ENCODE measurements around the gene ENC1.

Gene ENC1

DNA sequence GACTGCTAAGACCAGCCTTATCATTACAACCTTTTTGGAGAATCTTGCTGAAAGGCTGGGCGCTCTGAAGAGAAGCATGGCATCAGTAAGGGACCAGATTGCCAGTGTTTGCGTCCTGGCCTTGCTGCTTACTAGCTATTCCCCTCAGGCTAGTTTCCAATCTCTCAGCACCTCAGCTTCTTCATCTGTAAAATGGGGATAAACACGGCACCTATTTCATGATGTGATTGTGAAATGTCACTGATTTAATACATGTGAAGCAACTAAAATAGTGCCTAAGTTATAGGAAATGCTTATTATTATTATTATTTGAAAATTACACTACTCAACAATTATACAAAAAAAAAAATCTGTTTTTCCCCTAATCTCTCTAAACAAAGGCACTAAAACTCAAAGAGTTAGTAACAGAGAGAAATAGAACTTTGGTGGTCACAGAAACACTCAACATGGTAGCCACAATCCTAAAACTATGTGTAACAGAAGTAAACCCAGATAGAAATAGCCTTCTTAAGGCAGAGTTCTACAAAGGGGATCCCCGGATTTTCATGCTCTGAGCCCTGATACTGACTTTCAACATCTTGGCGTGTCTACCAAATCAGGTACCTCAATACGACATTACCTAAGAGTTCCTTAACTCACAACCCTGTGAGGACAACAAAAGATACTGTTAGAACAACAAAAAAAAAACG, 62.0 kb downstream of the ENC1 start:
- no peaks in the 10 kb centered on the region for H3K9me3 ChIP-seq (ENCODE audit: insufficient read depth, low read length, severe bottlenecking)
- TF ChIP-seq, protein P1, sequence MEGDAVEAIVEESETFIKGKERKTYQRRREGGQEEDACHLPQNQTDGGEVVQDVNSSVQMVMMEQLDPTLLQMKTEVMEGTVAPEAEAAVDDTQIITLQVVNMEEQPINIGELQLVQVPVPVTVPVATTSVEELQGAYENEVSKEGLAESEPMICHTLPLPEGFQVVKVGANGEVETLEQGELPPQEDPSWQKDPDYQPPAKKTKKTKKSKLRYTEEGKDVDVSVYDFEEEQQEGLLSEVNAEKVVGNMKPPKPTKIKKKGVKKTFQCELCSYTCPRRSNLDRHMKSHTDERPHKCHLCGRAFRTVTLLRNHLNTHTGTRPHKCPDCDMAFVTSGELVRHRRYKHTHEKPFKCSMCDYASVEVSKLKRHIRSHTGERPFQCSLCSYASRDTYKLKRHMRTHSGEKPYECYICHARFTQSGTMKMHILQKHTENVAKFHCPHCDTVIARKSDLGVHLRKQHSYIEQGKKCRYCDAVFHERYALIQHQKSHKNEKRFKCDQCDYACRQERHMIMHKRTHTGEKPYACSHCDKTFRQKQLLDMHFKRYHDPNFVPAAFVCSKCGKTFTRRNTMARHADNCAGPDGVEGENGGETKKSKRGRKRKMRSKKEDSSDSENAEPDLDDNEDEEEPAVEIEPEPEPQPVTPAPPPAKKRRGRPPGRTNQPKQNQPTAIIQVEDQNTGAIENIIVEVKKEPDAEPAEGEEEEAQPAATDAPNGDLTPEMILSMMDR (IDR thresholded peaks at IDR 0.05; ENCODE audit: borderline replicate concordance, extremely low read depth, low read length, poor library complexity, severe bottlenecking): no peak
- no peak for TF ChIP-seq EZH2 (IDR thresholded peaks at IDR 0.05; ENCODE audit: borderline replicate concordance, low read depth, low read length, severe bottlenecking)
- H3K9ac ChIP-seq (ENCODE audit: low read depth, low read length): no peak overlapping the region
- H3K4me2 ChIP-seq (ENCODE audit: insufficient read depth, low read length): no peak overlapping the region
- H3K79me2 ChIP-seq (ENCODE audit: insufficient read depth, low read length): no peaks in the 10 kb centered on the region
- H3K27ac ChIP-seq (ENCODE audit: low read length): no peak overlapping the region
- no peak overlapping the region for H2AFZ ChIP-seq (ENCODE audit: low read depth, low read length)
- no peaks in the 10 kb centered on the region for H3K4me1 ChIP-seq (ENCODE audit: insufficient read depth, low read length)
- no peaks in the 10 kb centered on the region for H3K27me3 ChIP-seq (ENCODE audit: insufficient read depth, low read length, poor library complexity)
- no peak for DNase-seq
- H3K36me3 ChIP-seq (ENCODE audit: insufficient read depth, low read length): no peaks in the 10 kb centered on the region
- H3K4me3 ChIP-seq (ENCODE audit: low read depth in 1 of 2, low read length in 2 of 2): no peak overlapping the region
- no peak for ATAC-seq (ENCODE audit: insufficient read depth, low read depth)
- no peaks in the 10 kb centered on the region for H4K20me1 ChIP-seq (ENCODE audit: insufficient read depth, low read length)

Measured in DND-41 (cell line).